A204.1 (cell line): ENCODE data around the gene UGT2A1.
A peak's percentile ranks its signal among the peaks of the same experiment; 100 is the strongest.
"Not testable (repeated sequence)": the region's sequence is repeated elsewhere in the genome, so short reads cannot be mapped to it uniquely, and the experiment has no call there.

Source experiments
- FAIRE-seq: peaks from 2 replicates; lab custom pipeline; 2012; peaks lifted over from hg19 to GRCh38; lab: Jason Lieb, UNC

The UGT2A1 gene

GRCh38 chr4:69653147-69653546 lies at the start of gene UGT2A1:
TSS of gene UGT2A1 (minus strand) at chr4:69653247. CDS start at chr4:69647644, 5,603 bp downstream.
- no peak for FAIRE-seq

- FAIRE-seq, result no peak
Observed at GRCh38 chr4:69702201-69702600, 49.2 kb upstream of the UGT2A1 start.

- no peak for FAIRE-seq
Observed at GRCh38 chr4:69701696-69702095, 48.6 kb upstream of the UGT2A1 start.

GRCh38 chr4:69697536-69698242 lies 44.6 kb upstream of the UGT2A1 start:
- FAIRE-seq, result no peak

- peak; percentile 95 for FAIRE-seq
Observed at GRCh38 chr4:69689599-69689998, 36.6 kb upstream of the UGT2A1 start.

GRCh38 chr4:69684804-69685203 lies 31.8 kb upstream of the UGT2A1 start:
- FAIRE-seq, result no peak

GRCh38 chr4:69668680-69669079 lies 15.6 kb upstream of the UGT2A1 start:
- no peak for FAIRE-seq

GRCh38 chr4:69664009-69664408 lies 11.0 kb upstream of the UGT2A1 start:
- not testable (repeated sequence) for FAIRE-seq

- not testable (repeated sequence) for FAIRE-seq
Observed at GRCh38 chr4:69661130-69661803, 8.2 kb upstream of the UGT2A1 start.

- FAIRE-seq, result no peak
Observed at GRCh38 chr4:69658133-69658532, 5.1 kb upstream of the UGT2A1 start.

- no peak for FAIRE-seq
Observed at GRCh38 chr4:69656653-69657158, 3.7 kb upstream of the UGT2A1 start.

GRCh38 chr4:69650872-69651271 lies 2.2 kb downstream of the UGT2A1 start:
- FAIRE-seq, result no peak

- no peak for FAIRE-seq
Observed at GRCh38 chr4:69649629-69650028, 3.4 kb downstream of the UGT2A1 start.

- FAIRE-seq, result no peak
Observed at GRCh38 chr4:69649207-69649606, 3.8 kb downstream of the UGT2A1 start.

- no peak for FAIRE-seq
Observed at GRCh38 chr4:69642961-69643360, 10.1 kb downstream of the UGT2A1 start.

- FAIRE-seq, result no peak
Observed at GRCh38 chr4:69640289-69640688, 12.8 kb downstream of the UGT2A1 start.

- FAIRE-seq, result no peak
Observed at GRCh38 chr4:69639542-69639941, 13.5 kb downstream of the UGT2A1 start, which contains the start of gene UGT2A2. TSS of gene UGT2A2 (minus strand) at chr4:69639642. CDS start at chr4:69639640, 2 bp downstream.

GRCh38 chr4:69617083-69617694 lies 35.9 kb downstream of the UGT2A1 start:
- peak; percentile 94 for FAIRE-seq

GRCh38 chr4:69610484-69610883 lies 42.6 kb downstream of the UGT2A1 start:
- no peak for FAIRE-seq

- FAIRE-seq, result no peak
Observed at GRCh38 chr4:69601065-69601464, 52.0 kb downstream of the UGT2A1 start.

- FAIRE-seq, result no peak
Observed at GRCh38 chr4:69600013-69600412, 53.0 kb downstream of the UGT2A1 start.

GRCh38 chr4:69594382-69594781 lies 58.7 kb downstream of the UGT2A1 start:
- FAIRE-seq, result no peak

- no peak for FAIRE-seq
Observed at GRCh38 chr4:69591364-69591763, 61.7 kb downstream of the UGT2A1 start.
